Measurements from ENCODE around the gene POLR1E. TPM values are rescaled to one million over a fixed set of nuclear protein-coding genes. Genes with fewer than 3 reads are reported as not detected.

The POLR1E gene
- total RNA-seq, 1 experiment from 2014 or later = 45.8 TPM

DNA sequence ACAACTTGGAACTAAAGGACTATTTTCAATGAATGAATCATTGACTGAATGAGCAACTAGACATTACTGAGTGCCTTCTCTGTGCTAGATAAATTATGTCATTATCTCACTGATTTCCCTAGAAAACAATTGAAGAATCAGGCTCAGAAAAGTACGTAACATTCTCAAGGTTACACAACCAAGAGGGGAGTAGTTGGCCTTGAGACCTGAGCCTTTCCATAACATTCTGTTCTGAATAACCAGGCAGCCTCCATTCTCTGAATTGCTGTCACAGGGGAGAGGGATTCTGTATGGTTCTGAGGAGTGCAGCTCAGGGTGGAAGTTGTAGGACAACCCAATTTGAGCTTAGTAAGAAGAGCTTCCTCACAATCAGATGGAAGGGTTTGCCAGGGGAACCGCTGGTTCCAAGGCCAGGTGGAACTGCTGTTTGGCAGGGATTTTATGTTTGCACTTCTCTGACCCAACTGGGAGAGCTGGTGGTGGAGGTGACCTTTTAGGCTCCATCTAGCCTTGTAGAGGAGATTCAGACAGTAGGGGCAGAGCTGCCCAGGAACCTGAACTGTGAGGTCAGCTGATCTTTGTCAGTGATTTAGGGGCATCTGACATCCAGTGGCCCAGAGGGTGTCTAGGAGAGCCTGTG, 16.3 kb downstream of the POLR1E start:
- Histone ChIP-seq H3K79me1 (ENCODE audit: insufficient read depth, low read depth, low read length, poor library complexity, severe bottlenecking) (no peaks in the 10 kb centered on the region), H3K4me1 (ENCODE audit: insufficient read depth, low read length) (no peaks in the 10 kb centered on the region), H2AFZ (ENCODE audit: low read length) (no peak overlapping the region), H2BK15ac (ENCODE audit: low read depth, low read length) (no peak overlapping the region), H3K18ac (ENCODE audit: insufficient read length, low read depth, low read length) (no peak overlapping the region), H2BK12ac (ENCODE audit: insufficient read length, low read depth, low read length) (no peak overlapping the region), H3T11ph (ENCODE audit: low read length) (no peak overlapping the region), H3K9me3 (ENCODE audit: control insufficient read depth, low read depth, low read length) (no peaks in the 10 kb centered on the region), H2AK5ac (ENCODE audit: insufficient read length, low read length) (no peak overlapping the region), H3K27ac (ENCODE audit: insufficient read length, low read depth, low read length) (no peak overlapping the region), H3K4ac (ENCODE audit: low read depth, low read length) (no peak overlapping the region), H4K20me1 (ENCODE audit: control insufficient read depth, insufficient read depth, insufficient read length) (no peaks in the 10 kb centered on the region), H2BK20ac (ENCODE audit: low read depth, low read length, poor library complexity, severe bottlenecking) (no peak overlapping the region), H3K4me2 (ENCODE audit: insufficient read depth, insufficient read length, low read length) (no peak overlapping the region), H3K23me2 (ENCODE audit: insufficient read length, low read depth, low read length, poor library complexity, severe bottlenecking) (no peaks in the 10 kb centered on the region), H3K27me3 (ENCODE audit: insufficient read depth, low read length) (no peaks in the 10 kb centered on the region), H3K56ac (ENCODE audit: insufficient read length, low read depth, low read length) (no peak overlapping the region), H3K9ac (ENCODE audit: extremely low read depth, insufficient read length, low read length) (no peak overlapping the region), H4K8ac (replicated peaks; ENCODE audit: insufficient read length, low read depth, low read length) (no peak overlapping the region), H3K79me2 (ENCODE audit: insufficient read depth, low read length) (no peaks in the 10 kb centered on the region), H2BK120ac (ENCODE audit: low read depth, low read length, poor library complexity, severe bottlenecking) (no peak overlapping the region), H2BK5ac (ENCODE audit: insufficient read length, low read length) (no peak overlapping the region), H4K5ac (ENCODE audit: insufficient read length, low read depth, low read length) (no peak overlapping the region), H3K14ac (ENCODE audit: insufficient read depth, low read length) (no peak overlapping the region), H3K23ac (ENCODE audit: insufficient read length, low read depth, low read length) (no peak overlapping the region), H4K91ac (ENCODE audit: insufficient read length, low read depth, low read length) (no peak overlapping the region)
- Mint-ChIP-seq H3K27me3 (ENCODE audit: low read depth) (no peaks in the 10 kb centered on the region), H3K9me3 (no peaks in the 10 kb centered on the region), H3K27ac (no peak overlapping the region), H3K4me3 (no peak overlapping the region), H3K4me1 (no peaks in the 10 kb centered on the region), H3K36me3 (ENCODE audit: insufficient read depth in 1 of 3, low read depth in 3 of 3) (peaks cover 45 to 80% (median 58%) of the 10 kb centered on the region in 3 experiments; a peak in 6 of 7 replicates)
- DNase-seq = no peak
- TF ChIP-seq, protein P1, sequence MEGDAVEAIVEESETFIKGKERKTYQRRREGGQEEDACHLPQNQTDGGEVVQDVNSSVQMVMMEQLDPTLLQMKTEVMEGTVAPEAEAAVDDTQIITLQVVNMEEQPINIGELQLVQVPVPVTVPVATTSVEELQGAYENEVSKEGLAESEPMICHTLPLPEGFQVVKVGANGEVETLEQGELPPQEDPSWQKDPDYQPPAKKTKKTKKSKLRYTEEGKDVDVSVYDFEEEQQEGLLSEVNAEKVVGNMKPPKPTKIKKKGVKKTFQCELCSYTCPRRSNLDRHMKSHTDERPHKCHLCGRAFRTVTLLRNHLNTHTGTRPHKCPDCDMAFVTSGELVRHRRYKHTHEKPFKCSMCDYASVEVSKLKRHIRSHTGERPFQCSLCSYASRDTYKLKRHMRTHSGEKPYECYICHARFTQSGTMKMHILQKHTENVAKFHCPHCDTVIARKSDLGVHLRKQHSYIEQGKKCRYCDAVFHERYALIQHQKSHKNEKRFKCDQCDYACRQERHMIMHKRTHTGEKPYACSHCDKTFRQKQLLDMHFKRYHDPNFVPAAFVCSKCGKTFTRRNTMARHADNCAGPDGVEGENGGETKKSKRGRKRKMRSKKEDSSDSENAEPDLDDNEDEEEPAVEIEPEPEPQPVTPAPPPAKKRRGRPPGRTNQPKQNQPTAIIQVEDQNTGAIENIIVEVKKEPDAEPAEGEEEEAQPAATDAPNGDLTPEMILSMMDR (conservative IDR thresholded peaks at IDR 0.05) = no peak
- no CpG with 5 or more reads among the region's 2 CpGs for WGBS (ENCODE audit: extremely low coverage, insufficient read length, low lambda C conversion rate)
